ENCODE results near the gene QTRT2. TPM values are rescaled to one million over a fixed set of nuclear protein-coding genes. Genes with fewer than 3 reads are reported as not detected.

QTRT2 gene
- total and polyA plus RNA-seq, 4 experiments from 2014 or later, result 14.3 to 35.7 (median 22.3) TPM

GRCh38 chr3:114025451-114025850, 31.1 kb upstream of the QTRT2 start:
- Histone ChIP-seq H3K9me3 (ENCODE audit: control insufficient read depth in 1 of 2, low read length in 2 of 2) (no peaks in the 10 kb centered on the region), H3K27ac (ENCODE audit: low read depth, low read length) (no peak overlapping the region), H3K27me3 (ENCODE audit: insufficient read depth, low read length) (no peaks in the 10 kb centered on the region), H3K4me3 (ENCODE audit: low read length in 2 of 2) (no peak overlapping the region), H3K36me3 (ENCODE audit: insufficient read depth, low read length) (no peaks in the 10 kb centered on the region), H3K4me1 (ENCODE audit: insufficient read depth, low read length) (no peaks in the 10 kb centered on the region)
- Mint-ChIP-seq H3K4me3 (no peak overlapping the region), H3K27ac (peak overlapping the region in 1 of 7 donors; percentile 12), H3K36me3 (peaks cover 4% of the 10 kb centered on the region in 2 donors), H3K9me3 (peaks cover 0 to 2% (median 0%) of the 10 kb centered on the region in 8 donors), H3K27me3 (no peaks in the 10 kb centered on the region), H3K4me1 (peaks cover 0 to 1% (median 0%) of the 10 kb centered on the region in 4 donors)
- POLR2A ChIA-PET (ENCODE audit: partially characterized antibody), result no interaction called here
- CTCF ChIA-PET (ENCODE audit: partially characterized antibody), result no interaction called here
- DNase-seq, result no peak
- intact Hi-C loops (cut with micrococcal nuclease), result no loop called here

GRCh38 chr3:114026331-114026730, 30.2 kb upstream of the QTRT2 start:
- H3K4me3 Mint-ChIP-seq, result no peak overlapping the region
- intact Hi-C loops (cut with micrococcal nuclease), result no loop called here

GRCh38 chr3:114033721-114034120, 22.8 kb upstream of the QTRT2 start:
- no peaks in the 10 kb centered on the region for H3K9me3 ChIP-seq (ENCODE audit: control insufficient read depth in 1 of 2, low read length in 2 of 2)
- Mint-ChIP-seq H3K4me3 (no peak overlapping the region), H3K36me3 (peaks cover 24 to 35% of the 10 kb centered on the region in 2 donors), H3K27ac (peak overlapping the region in 1 of 7 donors; percentile 26), H3K27me3 (no peaks in the 10 kb centered on the region), H3K4me1 (no peaks in the 10 kb centered on the region), H3K9me3 (no peaks in the 10 kb centered on the region)
- H3K4me3 ChIP-seq (ENCODE audit: low read length in 2 of 2), result no peak overlapping the region
- H3K4me1 ChIP-seq (ENCODE audit: insufficient read depth, low read length), result no peaks in the 10 kb centered on the region
- no peak for DNase-seq
- H3K36me3 ChIP-seq (ENCODE audit: insufficient read depth, low read length), result no peaks in the 10 kb centered on the region
- ChIA-PET POLR2A (ENCODE audit: partially characterized antibody) (no interaction called here), CTCF (ENCODE audit: partially characterized antibody) (no interaction called here)
- no peaks in the 10 kb centered on the region for H3K27me3 ChIP-seq (ENCODE audit: insufficient read depth, low read length)
- intact Hi-C loops (cut with micrococcal nuclease), result no loop called here
- no peak overlapping the region for H3K27ac ChIP-seq (ENCODE audit: low read depth, low read length)

More at GRCh38 chr3:114026331-114026730, 30.2 kb upstream of the QTRT2 start:
- POLR2A ChIA-PET (ENCODE audit: partially characterized antibody), result no interaction called here
- H3K27ac Mint-ChIP-seq, result no peak overlapping the region
- Histone ChIP-seq H3K4me1 (ENCODE audit: insufficient read depth, low read length) (no peaks in the 10 kb centered on the region), H3K4me3 (ENCODE audit: low read length in 2 of 2) (no peak overlapping the region), H3K27me3 (ENCODE audit: insufficient read depth, low read length) (no peaks in the 10 kb centered on the region), H3K27ac (ENCODE audit: low read depth, low read length) (no peak overlapping the region), H3K36me3 (ENCODE audit: insufficient read depth, low read length) (no peaks in the 10 kb centered on the region), H3K9me3 (ENCODE audit: control insufficient read depth in 1 of 2, low read length in 2 of 2) (no peaks in the 10 kb centered on the region)
- peaks cover 0 to 1% (median 0%) of the 10 kb centered on the region in 4 donors for H3K4me1 Mint-ChIP-seq
- H3K27me3 Mint-ChIP-seq, result no peaks in the 10 kb centered on the region
- H3K36me3 Mint-ChIP-seq, result peaks cover 4 to 7% of the 10 kb centered on the region in 2 donors
- DNase-seq, result no peak
- CTCF ChIA-PET (ENCODE audit: partially characterized antibody), result no interaction called here
- H3K9me3 Mint-ChIP-seq, result peaks cover 0 to 2% (median 0%) of the 10 kb centered on the region in 8 donors

GRCh38 chr3:114034211-114034610, 22.3 kb upstream of the QTRT2 start:
- intact Hi-C loops (cut with micrococcal nuclease), result no loop called here
- CTCF ChIA-PET (ENCODE audit: partially characterized antibody), result no interaction called here
- no peaks in the 10 kb centered on the region for H3K27me3 Mint-ChIP-seq
- H3K4me3 ChIP-seq (ENCODE audit: low read length in 2 of 2), result no peak overlapping the region
- DNase-seq, result no peak
- H3K4me1 Mint-ChIP-seq, result no peaks in the 10 kb centered on the region
- H3K9me3 ChIP-seq (ENCODE audit: control insufficient read depth in 1 of 2, low read length in 2 of 2), result no peaks in the 10 kb centered on the region
- peaks cover 24 to 36% of the 10 kb centered on the region in 2 donors for H3K36me3 Mint-ChIP-seq
- no peak overlapping the region for H3K27ac Mint-ChIP-seq
- POLR2A ChIA-PET (ENCODE audit: partially characterized antibody), result no interaction called here
- no peak overlapping the region for H3K27ac ChIP-seq (ENCODE audit: low read depth, low read length)
- no peaks in the 10 kb centered on the region for H3K9me3 Mint-ChIP-seq
- no peaks in the 10 kb centered on the region for H3K36me3 ChIP-seq (ENCODE audit: insufficient read depth, low read length)
- no peaks in the 10 kb centered on the region for H3K27me3 ChIP-seq (ENCODE audit: insufficient read depth, low read length)
- H3K4me3 Mint-ChIP-seq, result no peak overlapping the region
- no peaks in the 10 kb centered on the region for H3K4me1 ChIP-seq (ENCODE audit: insufficient read depth, low read length)

- ChIA-PET POLR2A (ENCODE audit: partially characterized antibody) (no interaction called here), CTCF (ENCODE audit: partially characterized antibody) (no interaction called here)
- Mint-ChIP-seq H3K4me3 (no peak overlapping the region), H3K27me3 (no peaks in the 10 kb centered on the region), H3K9me3 (no peaks in the 10 kb centered on the region), H3K27ac (no peak overlapping the region), H3K4me1 (no peaks in the 10 kb centered on the region), H3K36me3 (peaks cover 24 to 31% of the 10 kb centered on the region in 2 donors)
- intact Hi-C loops (cut with micrococcal nuclease), result no loop called here
- DNase-seq, result no peak
- Histone ChIP-seq H3K4me3 (ENCODE audit: low read length in 2 of 2) (no peak overlapping the region), H3K27me3 (ENCODE audit: insufficient read depth, low read length) (no peaks in the 10 kb centered on the region), H3K9me3 (ENCODE audit: control insufficient read depth in 1 of 2, low read length in 2 of 2) (no peaks in the 10 kb centered on the region), H3K4me1 (ENCODE audit: insufficient read depth, low read length) (no peaks in the 10 kb centered on the region), H3K36me3 (ENCODE audit: insufficient read depth, low read length) (no peaks in the 10 kb centered on the region), H3K27ac (ENCODE audit: low read depth, low read length) (no peak overlapping the region)
Measured at GRCh38 chr3:114034787-114035545, 21.6 kb upstream of the QTRT2 start.

- no peak overlapping the region for H3K4me3 ChIP-seq (ENCODE audit: low read length in 2 of 2)
- no peaks in the 10 kb centered on the region for H3K36me3 ChIP-seq (ENCODE audit: insufficient read depth, low read length)
- Mint-ChIP-seq H3K36me3 (peaks cover 20 to 31% of the 10 kb centered on the region in 2 donors), H3K27me3 (no peaks in the 10 kb centered on the region), H3K4me3 (no peak overlapping the region), H3K9me3 (no peaks in the 10 kb centered on the region), H3K27ac (peak overlapping the region in 1 of 7 donors; percentile 1), H3K4me1 (no peaks in the 10 kb centered on the region)
- no peaks in the 10 kb centered on the region for H3K9me3 ChIP-seq (ENCODE audit: control insufficient read depth in 1 of 2, low read length in 2 of 2)
- DNase-seq, result no peak
- no peak overlapping the region for H3K27ac ChIP-seq (ENCODE audit: low read depth, low read length)
- ChIA-PET POLR2A (ENCODE audit: partially characterized antibody) (no interaction called here), CTCF (ENCODE audit: partially characterized antibody) (no interaction called here)
- no peaks in the 10 kb centered on the region for H3K27me3 ChIP-seq (ENCODE audit: insufficient read depth, low read length)
- intact Hi-C loops (cut with micrococcal nuclease), result no loop called here
- no peaks in the 10 kb centered on the region for H3K4me1 ChIP-seq (ENCODE audit: insufficient read depth, low read length)
Measured at GRCh38 chr3:114035896-114036295, 20.6 kb upstream of the QTRT2 start.

- Mint-ChIP-seq H3K27me3 (no peaks in the 10 kb centered on the region), H3K4me1 (no peaks in the 10 kb centered on the region), H3K4me3 (no peak overlapping the region), H3K9me3 (peaks cover 0 to 1% (median 0%) of the 10 kb centered on the region in 8 donors), H3K36me3 (peaks cover 4% of the 10 kb centered on the region in 2 donors), H3K27ac (no peak overlapping the region)
- Histone ChIP-seq H3K27me3 (ENCODE audit: insufficient read depth, low read length) (no peaks in the 10 kb centered on the region), H3K4me1 (ENCODE audit: insufficient read depth, low read length) (no peaks in the 10 kb centered on the region), H3K27ac (ENCODE audit: low read depth, low read length) (no peak overlapping the region), H3K4me3 (ENCODE audit: low read length in 2 of 2) (no peak overlapping the region), H3K36me3 (ENCODE audit: insufficient read depth, low read length) (no peaks in the 10 kb centered on the region), H3K9me3 (ENCODE audit: control insufficient read depth in 1 of 2, low read length in 2 of 2) (no peaks in the 10 kb centered on the region)
- intact Hi-C loops (cut with micrococcal nuclease), result no loop called here
- POLR2A ChIA-PET (ENCODE audit: partially characterized antibody), result no interaction called here
- CTCF ChIA-PET (ENCODE audit: partially characterized antibody), result no interaction called here
- DNase-seq, result no peak
Measured at GRCh38 chr3:114043205-114043604, 13.3 kb upstream of the QTRT2 start.

All from CD4-positive, alpha-beta memory T cell (primary cell).